Astrocyte (in vitro differentiated cells and primary cell): Measurements from ENCODE around the gene GNB1L. TPM values are rescaled to one million over a fixed set of nuclear protein-coding genes. Genes with fewer than 3 reads are reported as not detected.
A peak's percentile ranks its signal among the peaks of the same experiment; 100 is the strongest.

Experiments used
- DNase-seq: peaks from one replicate; pipeline ENCODE4 v3.0.0-alpha.2; 2010; ENCODE audit warnings: low read depth
- FAIRE-seq: peaks from 2 replicates; lab custom pipeline; 2011; peaks lifted over from hg19 to GRCh38; lab: Jason Lieb, UNC
- H2AFZ ChIP-seq: 2 replicates; pipeline ENCODE4 v1.6.0; 2012; ENCODE audit warnings: low read depth, low read length, inconsistent platforms
- H3K27ac ChIP-seq: 2 replicates; pipeline ENCODE4 v1.5.1; 2011; ENCODE audit warnings: low read depth, low read length, inconsistent platforms
- H3K27me3 ChIP-seq: 2 replicates; pipeline ENCODE4 v1.6.0; 2011; ENCODE audit warnings: low read length, inconsistent platforms; ENCODE audit not compliant: insufficient read depth
- H3K36me3 ChIP-seq: 2 replicates; pipeline ENCODE4 v1.5.1; 2011; ENCODE audit warnings: low read length, inconsistent platforms; ENCODE audit not compliant: insufficient read depth
- H3K4me1 ChIP-seq: 2 replicates; pipeline ENCODE4 v1.5.1; 2011; ENCODE audit warnings: low read length, inconsistent platforms; ENCODE audit not compliant: insufficient read depth
- H3K4me2 ChIP-seq: 2 replicates; pipeline ENCODE4 v1.6.0; 2012; ENCODE audit warnings: low read length, inconsistent platforms
- H3K4me3 ChIP-seq: 2 replicates; pipeline ENCODE4 v1.5.1; 2011; ENCODE audit warnings: low read depth, mild to moderate bottlenecking, low read length, inconsistent platforms; ENCODE audit not compliant: insufficient read depth
- H3K79me2 ChIP-seq: 2 replicates; pipeline ENCODE4 v1.6.0; 2012; ENCODE audit warnings: mild to moderate bottlenecking, low read length, inconsistent platforms; ENCODE audit not compliant: insufficient read depth
- H3K9ac ChIP-seq: 2 replicates; pipeline ENCODE4 v1.6.0; 2012; ENCODE audit warnings: mild to moderate bottlenecking, low read length, inconsistent platforms
- H3K9me3 ChIP-seq: 2 replicates; pipeline ENCODE4 v1.5.1; 2012; ENCODE audit warnings: low read depth, mild to moderate bottlenecking, low read length, inconsistent platforms; ENCODE audit not compliant: insufficient read depth
- H4K20me1 ChIP-seq: 2 replicates; pipeline ENCODE4 v1.6.0; 2012; ENCODE audit warnings: low read length, inconsistent platforms; ENCODE audit not compliant: insufficient read depth
- H3K27ac Mint-ChIP-seq: one replicate; pipeline ENCODE4 v1.8.0; 2021; ENCODE audit warnings: mild to moderate bottlenecking, mixed read lengths; ENCODE audit not compliant: unreplicated experiment
- H3K27me3 Mint-ChIP-seq: one replicate; pipeline ENCODE4 v1.8.0; 2021; ENCODE audit warnings: low read depth, mixed read lengths; ENCODE audit not compliant: unreplicated experiment
- H3K36me3 Mint-ChIP-seq: one replicate; pipeline ENCODE4 v1.8.0; 2021; ENCODE audit warnings: low read depth, mixed read lengths; ENCODE audit not compliant: unreplicated experiment
- H3K4me1 Mint-ChIP-seq: one replicate; pipeline ENCODE4 v1.8.0; 2021; ENCODE audit warnings: low read depth, mixed read lengths; ENCODE audit not compliant: unreplicated experiment
- H3K4me3 Mint-ChIP-seq: one replicate; pipeline ENCODE4 v1.8.0; 2021; ENCODE audit warnings: mild to moderate bottlenecking, moderate library complexity, mixed read lengths; ENCODE audit not compliant: unreplicated experiment
- H3K9me3 Mint-ChIP-seq: one replicate; pipeline ENCODE4 v1.8.0; 2021; ENCODE audit warnings: mild to moderate bottlenecking, mixed read lengths; ENCODE audit not compliant: unreplicated experiment
- EZH2 ChIP-seq: IDR thresholded peaks from 2 replicates; pipeline ENCODE4 v1.6.1; 2012; ENCODE audit warnings: mild to moderate bottlenecking, low read length, inconsistent platforms; ENCODE audit not compliant: insufficient read depth
- total RNA-seq: library from RNA; stranded (reverse); gene quantifications from 2 replicates; pipeline ENCODE4 v1.2.1, GENCODE V29; 2021
- TF ChIP-seq, protein P1 (sequence below): IDR thresholded peaks from 2 replicates; pipeline ENCODE4 v1.5.1; 2011; ENCODE audit warnings: low read depth, mild to moderate bottlenecking, inconsistent platforms, low read length, moderate library complexity; ENCODE audit not compliant: insufficient read depth

Gene GNB1L
- total RNA-seq, 1 donor from 2014 or later: 14.3 TPM

DNA sequence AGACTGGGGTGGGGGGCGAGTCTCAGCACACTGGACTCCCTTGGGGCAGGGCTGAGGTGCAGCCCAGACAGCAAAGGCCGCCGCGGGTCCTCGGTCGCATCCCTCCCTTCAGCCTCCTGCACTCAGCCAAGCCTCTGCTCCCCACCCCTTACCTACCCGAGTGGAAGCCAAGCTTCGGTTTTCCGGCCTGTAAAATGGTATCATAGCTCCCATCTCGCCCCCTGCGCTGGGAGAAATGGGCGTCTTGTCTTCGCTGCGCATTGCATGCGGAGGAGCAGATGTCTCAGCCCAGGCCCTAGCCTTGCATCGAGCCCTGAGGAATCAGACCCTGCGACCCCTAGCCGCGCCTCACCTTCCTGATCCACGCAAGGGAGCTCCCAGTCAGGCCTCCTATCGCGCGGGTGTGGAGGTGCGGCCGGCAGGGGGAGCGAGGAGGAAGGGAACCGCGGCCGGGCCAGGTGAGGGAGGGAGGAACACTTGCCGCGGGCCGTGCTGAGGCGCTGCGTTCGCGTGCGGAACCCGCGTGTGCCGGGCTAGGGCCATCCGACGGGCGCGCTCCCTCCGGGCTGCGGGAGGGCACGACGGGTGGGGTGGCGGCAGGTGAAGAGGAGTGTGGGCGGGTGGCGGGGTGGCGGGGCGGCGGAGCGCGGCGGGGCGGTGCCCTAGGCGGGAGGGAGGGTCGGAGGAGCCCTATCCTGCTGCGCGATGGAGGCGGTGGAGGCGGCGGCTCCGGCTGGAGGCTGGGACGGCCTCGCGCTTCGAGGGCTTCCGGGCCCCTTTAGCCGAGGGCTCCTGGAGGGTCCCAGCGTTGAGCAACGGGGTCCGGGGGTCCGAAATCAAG is 98.2 kb downstream of the GNB1L start:
- Histone ChIP-seq H3K4me3 (no peak overlapping the region), H3K9me3 (no peaks in the 10 kb centered on the region), H3K4me1 (peaks cover 6% of the 10 kb centered on the region), H3K27ac (no peak overlapping the region), H3K4me2 (peak overlapping the region; percentile 30), H3K9ac (no peak overlapping the region), H4K20me1 (peaks cover 19% of the 10 kb centered on the region), H3K36me3 (no peaks in the 10 kb centered on the region), H3K27me3 (peaks cover 72% of the 10 kb centered on the region), H2AFZ (no peak overlapping the region), H3K79me2 (no peaks in the 10 kb centered on the region)
- Mint-ChIP-seq H3K4me1 (peaks cover 5% of the 10 kb centered on the region), H3K9me3 (peaks cover 7% of the 10 kb centered on the region), H3K36me3 (peaks cover 2% of the 10 kb centered on the region), H3K27me3 (peaks cover 61% of the 10 kb centered on the region), H3K4me3 (no peak overlapping the region), H3K27ac (no peak overlapping the region)
- TF ChIP-seq, protein P1, sequence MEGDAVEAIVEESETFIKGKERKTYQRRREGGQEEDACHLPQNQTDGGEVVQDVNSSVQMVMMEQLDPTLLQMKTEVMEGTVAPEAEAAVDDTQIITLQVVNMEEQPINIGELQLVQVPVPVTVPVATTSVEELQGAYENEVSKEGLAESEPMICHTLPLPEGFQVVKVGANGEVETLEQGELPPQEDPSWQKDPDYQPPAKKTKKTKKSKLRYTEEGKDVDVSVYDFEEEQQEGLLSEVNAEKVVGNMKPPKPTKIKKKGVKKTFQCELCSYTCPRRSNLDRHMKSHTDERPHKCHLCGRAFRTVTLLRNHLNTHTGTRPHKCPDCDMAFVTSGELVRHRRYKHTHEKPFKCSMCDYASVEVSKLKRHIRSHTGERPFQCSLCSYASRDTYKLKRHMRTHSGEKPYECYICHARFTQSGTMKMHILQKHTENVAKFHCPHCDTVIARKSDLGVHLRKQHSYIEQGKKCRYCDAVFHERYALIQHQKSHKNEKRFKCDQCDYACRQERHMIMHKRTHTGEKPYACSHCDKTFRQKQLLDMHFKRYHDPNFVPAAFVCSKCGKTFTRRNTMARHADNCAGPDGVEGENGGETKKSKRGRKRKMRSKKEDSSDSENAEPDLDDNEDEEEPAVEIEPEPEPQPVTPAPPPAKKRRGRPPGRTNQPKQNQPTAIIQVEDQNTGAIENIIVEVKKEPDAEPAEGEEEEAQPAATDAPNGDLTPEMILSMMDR: no peak
- peak; percentile 20 for TF ChIP-seq EZH2
- DNase-seq (no peak), FAIRE-seq (no peak)

DNA sequence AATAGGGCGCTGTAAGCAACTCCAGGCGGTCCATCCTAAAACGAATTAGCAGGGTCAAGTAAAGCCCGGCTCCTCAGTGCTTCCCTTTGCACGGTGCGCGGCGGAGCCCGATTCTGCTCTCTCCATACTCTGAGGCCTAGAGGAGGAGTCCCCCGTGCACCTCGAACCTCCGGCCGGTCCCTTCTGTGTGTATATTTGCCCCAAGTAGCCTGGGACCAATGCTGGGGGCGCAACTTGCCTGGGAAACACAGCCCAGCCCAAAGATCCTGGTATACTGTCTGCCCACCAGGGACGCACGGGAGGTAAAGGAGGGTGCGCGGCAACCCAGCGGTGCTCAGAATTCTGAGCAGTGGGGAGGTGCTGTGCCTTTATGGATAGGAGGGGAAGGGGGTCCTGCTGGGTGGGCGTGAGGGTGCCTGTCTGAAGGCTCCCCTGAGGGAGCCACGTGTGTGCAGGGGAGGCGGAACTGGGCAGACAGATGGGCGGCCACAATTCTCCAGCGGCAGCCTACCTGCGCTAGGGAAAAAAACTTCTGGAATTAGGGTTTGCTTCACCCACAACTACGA is 98.9 kb downstream of the GNB1L start:
- Mint-ChIP-seq H3K4me3 (no peak overlapping the region), H3K4me1 (peaks cover 5% of the 10 kb centered on the region), H3K27me3 (peaks cover 60% of the 10 kb centered on the region), H3K36me3 (peaks cover 2% of the 10 kb centered on the region), H3K9me3 (peaks cover 7% of the 10 kb centered on the region), H3K27ac (peak overlapping the region; percentile 41)
- Histone ChIP-seq H3K79me2 (no peaks in the 10 kb centered on the region), H4K20me1 (peaks cover 19% of the 10 kb centered on the region), H3K4me2 (no peak overlapping the region), H3K4me1 (peaks cover 13% of the 10 kb centered on the region), H3K27ac (no peak overlapping the region), H3K27me3 (peaks cover 70% of the 10 kb centered on the region), H3K4me3 (no peak overlapping the region), H2AFZ (no peak overlapping the region), H3K9ac (no peak overlapping the region), H3K9me3 (no peaks in the 10 kb centered on the region), H3K36me3 (no peaks in the 10 kb centered on the region)
- no peak for DNase-seq
- TF ChIP-seq EZH2: no peak
- TF ChIP-seq, protein P1: no peak
- FAIRE-seq: no peak
